Purkinje cell (primary cell): Measurements from ENCODE around the gene LRRC30. TPM values are rescaled to one million over a fixed set of nuclear protein-coding genes. Genes with fewer than 3 reads are reported as not detected.

Experiments
- polyA plus RNA-seq: library from polyadenylated mRNA; unstranded; fragments of >200 nt; fragmentation: Nextera tagmentation; gene quantifications from 2 replicates; pipeline ENCODE4 v1.2.1, GENCODE V29; 2014

Gene LRRC30
- not detected in 2 replicates for polyA plus RNA-seq

DNA sequence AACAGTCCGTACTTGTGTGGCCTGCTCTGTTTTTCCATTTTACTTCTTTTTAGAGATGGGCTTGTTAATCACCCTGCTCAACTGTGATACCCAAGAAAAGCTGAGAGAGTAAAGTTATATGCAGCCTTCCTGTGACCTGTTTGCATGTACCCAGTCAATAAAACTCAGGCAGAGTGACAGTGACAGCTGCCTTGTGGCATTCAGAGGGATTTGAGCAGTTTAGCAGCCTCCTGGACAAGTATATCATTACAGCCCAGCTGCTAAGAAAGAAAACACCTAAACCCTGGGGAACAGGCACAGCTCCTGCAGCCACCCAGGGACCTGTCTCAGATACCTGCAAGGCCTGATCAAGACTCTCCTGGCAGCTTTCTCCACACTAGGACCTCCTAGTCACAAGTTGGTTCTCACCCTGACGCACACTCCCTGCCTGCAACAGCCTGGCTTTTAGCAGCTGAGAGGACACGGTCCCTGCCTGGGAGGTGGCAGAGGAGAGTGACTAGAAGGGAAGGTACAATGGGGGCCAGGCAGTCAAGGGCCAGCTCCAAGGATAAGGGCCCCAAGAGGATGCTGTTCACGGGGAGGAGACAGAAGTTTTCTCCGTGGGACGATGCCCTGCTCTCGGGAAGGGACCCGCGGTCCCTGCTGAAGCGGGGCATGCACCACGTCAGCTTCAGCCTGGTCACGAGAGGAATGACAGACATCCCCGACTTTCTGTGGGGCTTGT lies at the start of gene LRRC30:
Gene LRRC30, plus strand, starts transcription at position 464 of the 724 bp plus-strand sequence. Its CDS starts 50 bp downstream, at position 514.

Other genes starting within 250 kb of the LRRC30 start
- gene LAMA1, start 113.3 kb upstream of the LRRC30 start, polyA plus RNA-seq, result 0.50 TPM in 1 of 2 replicates, not detected in the other